Panc1 (cell line): ENCODE measurements around the gene GPR149.

ENCODE experiments used
- CTCF ChIP-seq: fragments of 450-650 bp; IDR thresholded peaks from 2 replicates; pipeline ENCODE4 v1.5.1; 2017; ENCODE audit warnings: mild to moderate bottlenecking
- POLR2AphosphoS5 ChIP-seq: IDR thresholded peaks from 2 replicates; pipeline ENCODE4 v1.6.1; 2012; ENCODE audit warnings: mild to moderate bottlenecking, low read depth, low read length, moderate library complexity
- REST ChIP-seq, 2 experiments: IDR thresholded peaks; 2 replicates each; pipeline ENCODE4 v1.6.1; 2011 to 2012; ENCODE audit warnings: low read depth in 2 of 2, control low read depth in 1 of 2, low read length in 1 of 2, mild to moderate bottlenecking in 1 of 2, moderate library complexity in 1 of 2; ENCODE audit not compliant: insufficient read depth in 1 of 2
- SIN3A ChIP-seq: IDR thresholded peaks from 2 replicates; pipeline ENCODE4 v1.6.1; 2012; ENCODE audit warnings: low read depth, mild to moderate bottlenecking, low read length, moderate library complexity, borderline replicate concordance; ENCODE audit not compliant: insufficient read depth

- TF ChIP-seq CTCF (no peak), POLR2AphosphoS5 (no peak), SIN3A (no peak), REST (IDR thresholded peaks at IDR 0.05; ENCODE audit: insufficient read depth in 1 of 2, low read depth in 2 of 2, low read length in 1 of 2) (no peak)
These were observed 43.8 kb upstream of the GPR149 start for GRCh38 chr3:154473769-154474168.
